ENCODE data around the gene PANK3.

DNA sequence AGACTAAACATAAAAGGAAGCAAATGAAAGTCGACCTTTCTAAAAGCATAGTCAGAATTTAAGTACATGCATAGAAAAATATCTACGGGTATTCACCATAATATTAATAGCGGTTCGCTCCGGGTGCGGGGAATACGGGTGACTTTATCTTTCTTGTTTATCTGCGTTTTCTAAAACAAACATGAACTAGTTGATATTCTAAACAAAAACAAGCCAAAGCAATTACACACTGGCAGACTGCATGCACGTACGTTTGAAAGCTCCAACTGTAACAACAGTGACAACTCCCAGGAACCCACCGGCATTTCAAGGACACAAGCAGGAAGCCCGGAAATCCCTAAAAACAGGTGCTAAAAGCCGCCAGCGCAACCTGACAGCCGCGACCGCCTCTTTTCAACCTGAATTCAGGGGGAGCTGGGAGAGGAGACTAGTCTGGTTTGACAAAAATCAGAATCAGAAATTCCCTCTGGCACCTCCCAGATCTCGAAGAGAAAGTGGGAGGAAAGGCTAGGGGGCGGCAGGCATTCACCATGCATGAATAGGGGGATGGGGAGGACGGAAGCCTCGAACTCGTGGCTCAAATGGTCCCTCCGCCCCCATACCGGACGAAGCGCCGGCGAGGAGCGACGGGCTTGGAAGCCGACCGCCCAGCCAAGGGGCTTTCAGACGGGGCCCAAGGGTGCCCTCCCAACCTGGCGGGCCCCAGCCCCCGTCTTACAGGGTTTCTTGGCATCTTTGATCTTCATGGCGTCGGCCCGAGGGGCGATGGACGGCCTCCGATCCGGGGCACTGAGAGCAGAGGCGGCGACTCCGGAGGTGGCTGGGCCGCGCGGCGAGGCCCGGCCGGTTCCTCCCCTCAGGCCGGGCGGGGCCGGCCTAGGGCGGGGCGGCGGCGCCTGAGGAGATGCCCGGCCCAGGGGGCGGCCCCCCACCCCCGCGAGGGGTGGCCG is at the start of gene PANK3:
- TF ChIP-seq, protein P1, sequence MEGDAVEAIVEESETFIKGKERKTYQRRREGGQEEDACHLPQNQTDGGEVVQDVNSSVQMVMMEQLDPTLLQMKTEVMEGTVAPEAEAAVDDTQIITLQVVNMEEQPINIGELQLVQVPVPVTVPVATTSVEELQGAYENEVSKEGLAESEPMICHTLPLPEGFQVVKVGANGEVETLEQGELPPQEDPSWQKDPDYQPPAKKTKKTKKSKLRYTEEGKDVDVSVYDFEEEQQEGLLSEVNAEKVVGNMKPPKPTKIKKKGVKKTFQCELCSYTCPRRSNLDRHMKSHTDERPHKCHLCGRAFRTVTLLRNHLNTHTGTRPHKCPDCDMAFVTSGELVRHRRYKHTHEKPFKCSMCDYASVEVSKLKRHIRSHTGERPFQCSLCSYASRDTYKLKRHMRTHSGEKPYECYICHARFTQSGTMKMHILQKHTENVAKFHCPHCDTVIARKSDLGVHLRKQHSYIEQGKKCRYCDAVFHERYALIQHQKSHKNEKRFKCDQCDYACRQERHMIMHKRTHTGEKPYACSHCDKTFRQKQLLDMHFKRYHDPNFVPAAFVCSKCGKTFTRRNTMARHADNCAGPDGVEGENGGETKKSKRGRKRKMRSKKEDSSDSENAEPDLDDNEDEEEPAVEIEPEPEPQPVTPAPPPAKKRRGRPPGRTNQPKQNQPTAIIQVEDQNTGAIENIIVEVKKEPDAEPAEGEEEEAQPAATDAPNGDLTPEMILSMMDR (IDR thresholded peaks at IDR 0.05), result no peak
- TF ChIP-seq POLR2AphosphoS5 (IDR thresholded peaks at IDR 0.05), result no peak
